ENCODE measurements around the gene PRKD2. TPM values are rescaled to one million over a fixed set of nuclear protein-coding genes. Genes with fewer than 3 reads are reported as not detected.

PRKD2 gene
- total and polyA plus RNA-seq, 2 experiments from 2014 or later: 15.6 to 37.9 TPM

GRCh38 chr19:46741447-46741846, 24.5 kb upstream of the PRKD2 start:
- Histone ChIP-seq H4K20me1 (ENCODE audit: insufficient read depth, poor library complexity, severe bottlenecking) (peaks cover 88% of the 10 kb centered on the region), H3K9me2 (replicated peaks; ENCODE audit: insufficient read depth) (no peaks in the 10 kb centered on the region), H3K9me3 (ENCODE audit: low read depth) (no peaks in the 10 kb centered on the region), H3K4me3 (no peak overlapping the region), H3K27me3 (no peaks in the 10 kb centered on the region), H3K4me2 (no peak overlapping the region), H3K4me1 (ENCODE audit: insufficient read depth) (peaks cover 11% of the 10 kb centered on the region), H2AFZ (no peak overlapping the region), H3K36me3 (replicated peaks; ENCODE audit: insufficient read depth, low read depth) (no peaks in the 10 kb centered on the region), H3K27ac (no peak overlapping the region), H3K79me2 (peaks cover 91% of the 10 kb centered on the region)
- no peak for TF ChIP-seq CTCF (IDR thresholded peaks at IDR 0.05; ENCODE audit: poor library complexity)
- no peak for TF ChIP-seq EZH2phosphoT487 (IDR thresholded peaks at IDR 0.05; ENCODE audit: low read depth, severe bottlenecking, unreplicated experiment)
- TF ChIP-seq EZH2 (IDR thresholded peaks at IDR 0.05; ENCODE audit: borderline replicate concordance): no peak
- WGBS (ENCODE audit: low lambda C conversion rate, missing lambda C conversion rate): 89% methylated on average over 17 of the region's 17 CpGs
- DNase-seq (ENCODE audit: low spot score): no peak

- 87% methylated on average over 14 of the region's 14 CpGs for WGBS (ENCODE audit: low lambda C conversion rate, missing lambda C conversion rate)
- Histone ChIP-seq H3K9me2 (replicated peaks; ENCODE audit: insufficient read depth) (no peaks in the 10 kb centered on the region), H3K4me3 (no peak overlapping the region), H3K27me3 (no peaks in the 10 kb centered on the region), H3K9me3 (ENCODE audit: low read depth) (no peaks in the 10 kb centered on the region), H4K20me1 (ENCODE audit: insufficient read depth, poor library complexity, severe bottlenecking) (peaks cover 77% of the 10 kb centered on the region), H2AFZ (no peak overlapping the region), H3K36me3 (replicated peaks; ENCODE audit: insufficient read depth, low read depth) (no peaks in the 10 kb centered on the region), H3K4me1 (ENCODE audit: insufficient read depth) (peaks cover 4% of the 10 kb centered on the region), H3K4me2 (no peak overlapping the region), H3K79me2 (peaks cover 87% of the 10 kb centered on the region), H3K27ac (no peak overlapping the region)
- TF ChIP-seq EZH2 (IDR thresholded peaks at IDR 0.05; ENCODE audit: borderline replicate concordance): no peak
- no peak for TF ChIP-seq EZH2phosphoT487 (IDR thresholded peaks at IDR 0.05; ENCODE audit: low read depth, severe bottlenecking, unreplicated experiment)
- no peak for TF ChIP-seq CTCF (IDR thresholded peaks at IDR 0.05; ENCODE audit: poor library complexity)
- DNase-seq (ENCODE audit: low spot score): no peak
Measured at GRCh38 chr19:46739290-46739771, 22.4 kb upstream of the PRKD2 start.

GRCh38 chr19:46737761-46738171, 20.9 kb upstream of the PRKD2 start:
- Histone ChIP-seq H3K36me3 (replicated peaks; ENCODE audit: insufficient read depth, low read depth) (no peaks in the 10 kb centered on the region), H4K20me1 (ENCODE audit: insufficient read depth, poor library complexity, severe bottlenecking) (peaks cover 61% of the 10 kb centered on the region), H3K9me3 (ENCODE audit: low read depth) (no peaks in the 10 kb centered on the region)

More at GRCh38 chr19:46737761-46738171, 20.9 kb upstream of the PRKD2 start:
- Histone ChIP-seq H3K79me2 (peaks cover 80% of the 10 kb centered on the region), H3K27ac (no peak overlapping the region), H3K9me2 (replicated peaks; ENCODE audit: insufficient read depth) (no peaks in the 10 kb centered on the region), H3K27me3 (no peaks in the 10 kb centered on the region), H2AFZ (no peak overlapping the region), H3K4me1 (ENCODE audit: insufficient read depth) (no peaks in the 10 kb centered on the region), H3K4me2 (no peak overlapping the region), H3K4me3 (no peak overlapping the region)
- no peak for DNase-seq (ENCODE audit: low spot score)
- WGBS (ENCODE audit: low lambda C conversion rate, missing lambda C conversion rate): 91% methylated on average over 18 of the region's 19 CpGs
- TF ChIP-seq EZH2phosphoT487 (IDR thresholded peaks at IDR 0.05; ENCODE audit: low read depth, severe bottlenecking, unreplicated experiment): no peak
- no peak for TF ChIP-seq CTCF (IDR thresholded peaks at IDR 0.05; ENCODE audit: poor library complexity)
- TF ChIP-seq EZH2 (IDR thresholded peaks at IDR 0.05; ENCODE audit: borderline replicate concordance): no peak
